ENCODE data around the gene UMODL1. TPM values are rescaled to one million over a fixed set of nuclear protein-coding genes. Genes with fewer than 3 reads are reported as not detected.

UMODL1 gene
- total and polyA plus RNA-seq, 2 donors (not counting 3 experiments of a cell fraction or from before 2014, with no cell fraction given) = not detected

DNA sequence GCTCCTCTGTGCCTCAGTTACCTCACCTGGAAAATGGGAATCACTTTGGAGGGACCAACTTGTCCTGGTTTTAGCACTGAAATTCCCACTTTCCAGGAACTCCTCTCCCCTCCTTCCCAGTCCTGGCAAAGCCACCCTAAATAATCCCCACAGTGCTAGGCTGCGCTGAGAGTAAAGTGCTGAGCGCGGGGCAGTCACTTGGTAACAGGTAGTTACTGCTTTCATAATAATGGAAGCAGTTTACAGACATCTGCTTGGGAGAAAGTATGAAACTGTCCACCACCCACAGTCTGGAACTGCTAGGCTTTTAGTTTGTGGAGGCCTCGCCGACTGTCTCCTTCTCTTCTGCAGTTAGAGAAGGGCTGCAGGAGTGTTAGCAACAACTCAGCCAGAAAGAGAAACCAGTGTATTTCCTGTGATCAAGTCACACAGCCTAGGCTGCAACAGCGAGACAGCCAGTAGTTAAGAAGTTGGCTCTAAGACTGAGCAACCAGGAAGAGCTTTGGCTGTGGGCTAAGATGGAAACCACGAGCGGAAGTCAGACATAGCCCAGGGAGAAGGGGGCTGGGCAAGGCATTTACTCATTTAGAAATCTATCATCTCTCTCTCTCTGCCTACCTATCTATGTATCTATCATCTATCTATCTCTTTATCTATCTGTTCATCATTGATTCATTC is 117.0 kb downstream of the UMODL1 start:
- dilution Hi-C loops (cut with MboI; ENCODE audit: extremely low pct_ligation_motif_present, low sequenced_read_pairs) = no loop called here
- intact Hi-C loops (cut with micrococcal nuclease) = no loop called here
- no TSS peak for BruUV-seq (replicated peaks)
- Histone ChIP-seq H3K79me2 (ENCODE audit: control insufficient read depth, insufficient read depth, low read length) (no peaks in the 10 kb centered on the region), H3K4me1 (ENCODE audit: control insufficient read depth, extremely low read depth, insufficient read depth, low read length) (peaks cover 4% of the 10 kb centered on the region), H3K27me3 (ENCODE audit: control insufficient read depth in 2 of 2, insufficient read depth in 2 of 2, low read length in 2 of 2) (peaks cover 0 to 5% of the 10 kb centered on the region in 2 experiments), H3K9ac (replicated peaks; ENCODE audit: extremely low read depth, insufficient read depth, low read length) (no peak overlapping the region), H3K27ac (ENCODE audit: insufficient read depth, low read depth, low read length) (no peak overlapping the region), H4K20me1 (replicated peaks; ENCODE audit: control insufficient read depth, extremely low read depth, insufficient read depth, low read length) (no peaks in the 10 kb centered on the region), H3K4me2 (ENCODE audit: insufficient read depth, low read length) (no peak overlapping the region), H3K9me3 (replicated peaks; ENCODE audit: control insufficient read depth, insufficient read depth, low read length) (no peaks in the 10 kb centered on the region), H3K9me1 (replicated peaks; ENCODE audit: control insufficient read depth, extremely low read depth, insufficient read depth, low read length) (no peaks in the 10 kb centered on the region), H2AFZ (ENCODE audit: low read depth, low read length) (no peak overlapping the region), H3K36me3 (ENCODE audit: control insufficient read depth in 2 of 2, extremely low read depth in 1 of 2, insufficient read depth in 2 of 2, low read length in 2 of 2) (no peaks in the 10 kb centered on the region), H3K4me3 (replicated peaks in 1 of 3; ENCODE audit: insufficient read depth in 1 of 3, low read depth in 1 of 3, low read length in 3 of 3) (no peak overlapping the region)
- TF ChIP-seq GATA2 (IDR thresholded peaks at IDR 0.05; ENCODE audit: insufficient read depth, insufficient read length, low read depth, low read length) (no peak), MYC (IDR thresholded peaks at IDR 0.05; ENCODE audit: low read depth, low read length) (no peak), POLR2AphosphoS5 (IDR thresholded peaks at IDR 0.05; ENCODE audit: insufficient read depth, low read depth, low read length) (no peak), POLR2A (IDR thresholded peaks at IDR 0.05; ENCODE audit: low read depth, low read length) (no peak), EZH2 (IDR thresholded peaks at IDR 0.05; ENCODE audit: borderline replicate concordance, low read depth, low read length, severe bottlenecking) (no peak), FOS (IDR thresholded peaks at IDR 0.05; ENCODE audit: borderline replicate concordance, insufficient read depth, low read length) (no peak), JUN (IDR thresholded peaks at IDR 0.05; ENCODE audit: borderline replicate concordance, insufficient read depth, insufficient read length, low read depth) (no peak)
- TF ChIP-seq, protein P1, sequence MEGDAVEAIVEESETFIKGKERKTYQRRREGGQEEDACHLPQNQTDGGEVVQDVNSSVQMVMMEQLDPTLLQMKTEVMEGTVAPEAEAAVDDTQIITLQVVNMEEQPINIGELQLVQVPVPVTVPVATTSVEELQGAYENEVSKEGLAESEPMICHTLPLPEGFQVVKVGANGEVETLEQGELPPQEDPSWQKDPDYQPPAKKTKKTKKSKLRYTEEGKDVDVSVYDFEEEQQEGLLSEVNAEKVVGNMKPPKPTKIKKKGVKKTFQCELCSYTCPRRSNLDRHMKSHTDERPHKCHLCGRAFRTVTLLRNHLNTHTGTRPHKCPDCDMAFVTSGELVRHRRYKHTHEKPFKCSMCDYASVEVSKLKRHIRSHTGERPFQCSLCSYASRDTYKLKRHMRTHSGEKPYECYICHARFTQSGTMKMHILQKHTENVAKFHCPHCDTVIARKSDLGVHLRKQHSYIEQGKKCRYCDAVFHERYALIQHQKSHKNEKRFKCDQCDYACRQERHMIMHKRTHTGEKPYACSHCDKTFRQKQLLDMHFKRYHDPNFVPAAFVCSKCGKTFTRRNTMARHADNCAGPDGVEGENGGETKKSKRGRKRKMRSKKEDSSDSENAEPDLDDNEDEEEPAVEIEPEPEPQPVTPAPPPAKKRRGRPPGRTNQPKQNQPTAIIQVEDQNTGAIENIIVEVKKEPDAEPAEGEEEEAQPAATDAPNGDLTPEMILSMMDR (IDR thresholded peaks at IDR 0.05; ENCODE audit: extremely low read depth in 1 of 2, insufficient read depth in 1 of 2, low read depth in 1 of 2, low read length in 2 of 2) = no peak
- TF ChIP-seq, protein P2, sequence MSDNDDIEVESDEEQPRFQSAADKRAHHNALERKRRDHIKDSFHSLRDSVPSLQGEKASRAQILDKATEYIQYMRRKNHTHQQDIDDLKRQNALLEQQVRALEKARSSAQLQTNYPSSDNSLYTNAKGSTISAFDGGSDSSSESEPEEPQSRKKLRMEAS (IDR thresholded peaks at IDR 0.05; ENCODE audit: insufficient read depth, insufficient read length) = no peak
- FAIRE-seq (no peak), DNase-seq (ENCODE audit: low read depth, low spot score) (no peak)
- ChIA-PET POLR2A (no interaction called here), CTCF (interaction anchor here (1.2 to 1.3 kb wide), 2 partner anchors 24 to 53 kb away, joined by 3 to 5 read pairs; no protein-coding TSS in a partner anchor)

All from endothelial cell of umbilical vein (primary cell).